GM12878 (cell line): ENCODE results near the gene NHERF1. TPM values are rescaled to one million over a fixed set of nuclear protein-coding genes. Genes with fewer than 3 reads are reported as not detected.

ENCODE experiments used
- ATAC-seq: fragments of 200-7000 bp; cut with Tn5 transposase; 3 replicates; pipeline ENCODE4 v1.9.1; 2020; ENCODE audit warnings: mild to moderate bottlenecking, moderate library complexity
- BruUV-seq: library from RNA; stranded (reverse); fragments of 400-500 nt; replicated peaks from 2 replicates; lab custom pipeline; 2021; lab: Mats Ljungman, UMichigan
- CTCF ChIA-PET: fragments of 300-600 bp; sonication (Branson Sonifier 250); formaldehyde crosslinking; extraction: SDS; loops from one replicate; lab custom pipeline; 2021; ENCODE audit warnings: inconsistent platforms; lab: Yijun Ruan, JAX
- POLR2A ChIA-PET: fragments of 350-600 bp; formaldehyde crosslinking; extraction: SDS; loops from one replicate; lab custom pipeline; 2021; ENCODE audit warnings: inconsistent platforms; lab: Charles Lee
- RAD21 ChIA-PET: fragments of 300-600 bp; sonication (Branson Sonifier 250); formaldehyde crosslinking; loops from one replicate; lab custom pipeline; 2023; ENCODE audit warnings: antibody characterized with exemption; ENCODE audit not compliant: unreplicated experiment; lab: Charles Lee
- SMC1A ChIA-PET: fragments of 300-600 bp; sonication (Branson Sonifier 250); formaldehyde crosslinking; loops from one replicate; lab custom pipeline; 2023; ENCODE audit not compliant: unreplicated experiment, uncharacterized antibody; lab: Charles Lee
- DNase-seq: peaks from one replicate; pipeline ENCODE4 v3.0.0-alpha.2; 2011; ENCODE audit warnings: low read depth, low spot score
- FAIRE-seq: peaks from 3 replicates; lab custom pipeline; 2011; peaks lifted over from hg19 to GRCh38; lab: Jason Lieb, UNC
- H2AFZ ChIP-seq: 2 replicates; pipeline ENCODE4 v1.6.0; 2011; ENCODE audit warnings: low read depth, low read length, control low read depth; ENCODE audit not compliant: control insufficient read depth
- H3K27ac ChIP-seq: 2 replicates; pipeline ENCODE4 v1.5.1; 2011; ENCODE audit warnings: control low read depth; ENCODE audit not compliant: control insufficient read depth, insufficient read depth
- H3K27me3 ChIP-seq, 2 experiments: replicated peaks in 1 of 2; 2 replicates each; pipeline versions ENCODE4 v1.6.0 to v1.6.1; 2011; ENCODE audit warnings: low read length in 1 of 2; ENCODE audit not compliant: control insufficient read depth in 2 of 2, insufficient read depth in 2 of 2
- H3K36me3 ChIP-seq, 2 experiments: 2 replicates each; pipeline ENCODE4 v1.5.1; 2011; ENCODE audit warnings: low read length in 1 of 2; ENCODE audit not compliant: control insufficient read depth in 2 of 2, insufficient read depth in 2 of 2
- H3K4me1 ChIP-seq: 2 replicates; pipeline ENCODE4 v1.6.1; 2011; ENCODE audit warnings: mild to moderate bottlenecking, low read length, moderate library complexity, mixed read lengths; ENCODE audit not compliant: control insufficient read depth, insufficient read depth
- H3K4me2 ChIP-seq: 2 replicates; pipeline ENCODE4 v1.6.0; 2011; ENCODE audit warnings: control low read depth; ENCODE audit not compliant: control insufficient read depth, insufficient read depth
- H3K4me3 ChIP-seq: fragments of 200-600 bp; sonication (generic); 2 replicates; pipeline ENCODE4 v1.5.1; 2016
- H3K79me2 ChIP-seq: 2 replicates; pipeline ENCODE4 v1.6.0; 2011; ENCODE audit warnings: low read length; ENCODE audit not compliant: control insufficient read depth, insufficient read depth
- H3K9ac ChIP-seq: 2 replicates; pipeline ENCODE4 v1.8.0; 2011; ENCODE audit warnings: low read length, control low read depth, mixed read lengths; ENCODE audit not compliant: control insufficient read depth, insufficient read depth
- H3K9me3 ChIP-seq: replicated peaks from 3 replicates; pipeline ENCODE4 v1.5.1; 2011; ENCODE audit warnings: mild to moderate bottlenecking, low read length; ENCODE audit not compliant: control insufficient read depth, insufficient read depth
- H4K20me1 ChIP-seq: 2 replicates; pipeline ENCODE4 v1.6.0; 2011; ENCODE audit not compliant: control insufficient read depth, insufficient read depth
- BCL11A ChIP-seq: IDR thresholded peaks from 2 replicates; pipeline ENCODE4 v1.6.1; 2011; ENCODE audit warnings: low read depth, low read length
- BRCA1 ChIP-seq: IDR thresholded peaks from 2 replicates; pipeline ENCODE4 v1.6.1; 2011; ENCODE audit warnings: low read depth, low read length, improper control_type of control experiment
- CEBPZ ChIP-seq: fragments of 150-350 bp; IDR thresholded peaks from 2 replicates; pipeline ENCODE4 v1.6.1; 2016; ENCODE audit warnings: low read depth, low read length
- ETV6 ChIP-seq, 2 experiments: fragments of 450-650 bp in 1 of 2; IDR thresholded peaks in 1 of 2; conservative IDR thresholded peaks in 1 of 2; 2 replicates each; pipeline ENCODE4 v1.6.1; 2014; ENCODE audit warnings: antibody characterized with exemption in 1 of 2, borderline replicate concordance in 1 of 2, low read depth in 1 of 2, mild to moderate bottlenecking in 1 of 2, moderate library complexity in 1 of 2
- HCFC1 ChIP-seq: fragments of 150-350 bp; IDR thresholded peaks from 2 replicates; pipeline ENCODE4 v1.6.1; 2014; ENCODE audit warnings: low read length
- MEF2B ChIP-seq: fragments of 450-650 bp; IDR thresholded peaks from 2 replicates; pipeline ENCODE4 v1.6.1; 2018; ENCODE audit warnings: mild to moderate bottlenecking, moderate library complexity; ENCODE audit not compliant: partially characterized antibody, poor library complexity, severe bottlenecking
- MLLT1 ChIP-seq: fragments of 450-650 bp; IDR thresholded peaks from 2 replicates; pipeline ENCODE4 v1.6.1; 2016; ENCODE audit warnings: mild to moderate bottlenecking
- POU2F2 ChIP-seq: IDR thresholded peaks from 3 replicates; pipeline ENCODE4 v1.6.1; 2011; ENCODE audit warnings: low read depth, mild to moderate bottlenecking, low read length, borderline replicate concordance
- RAD21 ChIP-seq: IDR thresholded peaks from 2 replicates; pipeline ENCODE4 v1.6.1; 2011; ENCODE audit warnings: mild to moderate bottlenecking, low read depth, low read length, moderate library complexity; ENCODE audit not compliant: insufficient read depth
- SMC3 ChIP-seq: IDR thresholded peaks from 2 replicates; pipeline ENCODE4 v1.6.1; 2011; ENCODE audit warnings: low read length, improper control_type of control experiment, borderline replicate concordance
- STAT3 ChIP-seq: IDR thresholded peaks from 2 replicates; pipeline ENCODE4 v1.6.1; 2011; ENCODE audit warnings: low read depth, low read length, improper control_type of control experiment
- TCF12 ChIP-seq: IDR thresholded peaks from 2 replicates; pipeline ENCODE4 v1.6.1; 2011; ENCODE audit warnings: low read depth, mild to moderate bottlenecking, low read length
- YBX1 ChIP-seq: fragments of 450-650 bp; IDR thresholded peaks from 2 replicates; pipeline ENCODE4 v1.6.1; 2016; ENCODE audit warnings: antibody characterized with exemption
- ZNF274 ChIP-seq: IDR thresholded peaks from one replicate; pipeline ENCODE4 v1.8.0; 2011; ENCODE audit not compliant: insufficient read length, insufficient read depth
- WGBS: methylation state at CpG from one replicate; pipeline ENCODE4 v1.1.6; 2016; ENCODE audit warnings: low lambda C conversion rate; ENCODE audit not compliant: insufficient replicate concordance, insufficient coverage; ENCODE audit errors: missing lambda C conversion rate; 5-methylcytosine and 5-hydroxymethylcytosine counted together
- in situ Hi-C: fragments of 300-500 bp; cut with MboI; formaldehyde crosslinking; loops from 9 replicates; pipeline ENCODE4 v1.14.3; 2018; ENCODE audit warnings: mixed read lengths
- intact Hi-C: fragments of 100-400 bp; cut with micrococcal nuclease; formaldehyde crosslinking; loops from one replicate; pipeline ENCODE4 v1.14.2; 2022; ENCODE audit not compliant: unreplicated experiment
- polyA plus RNA-seq, 11 experiments: library from polyadenylated mRNA; depleted of rRNA in 4 of 11; unstranded in 6 of 11; stranded (reverse) in 5 of 11; fragments of >200 nt; fragmentation: Nextera tagmentation in 4 of 11; fragmentation: Illumina TruSeq in 1 of 11; extraction: Ambion mirVana in 4 of 11; extraction: Trizol in 1 of 11; gene quantifications; 1 replicate in 1 of 11; 2 replicates in 10 of 11; pipeline versions ENCODE4 v1.2.1 to v1.2.3, GENCODE V29; 2011 to 2016; ENCODE audit warnings: inconsistent platforms in 2 of 11, missing spikeins in 2 of 11, low read depth in 1 of 11
- total RNA-seq, 4 experiments: library from RNA; depleted of rRNA in 3 of 4; stranded (reverse); fragments of >200 nt in 3 of 4; fragmentation: Illumina TruSeq in 1 of 4; extraction: Trizol in 1 of 4; gene quantifications; 2 replicates each; pipeline versions ENCODE4 v1.2.1 to v1.2.3, GENCODE V29; 2013 to 2021

The NHERF1 gene
- total and polyA plus RNA-seq, 10 of the 15 experiments (the other 5 are each of a cell fraction or from before 2014, with no cell fraction given): 13.4 to 61.6 (median 39.0) TPM

- TF ChIP-seq CEBPZ (no peak), TCF12 (peak; percentile 62; the same call in 1 of the 2 replicates)
Measured at GRCh38 chr17:74736513-74737298, 11.7 kb upstream of the NHERF1 start, which contains the start of gene RAB37 (continued).

GRCh38 chr17:74737299-74738050, 11.0 kb upstream of the NHERF1 start:
- Histone ChIP-seq H4K20me1 (no peaks in the 10 kb centered on the region), H3K4me3 (peak overlapping the region; percentile 69), H3K9ac (peak overlapping the region; percentile 67), H3K9me3 (no peaks in the 10 kb centered on the region; the same call in 2 of the 3 replicates), H3K79me2 (no peaks in the 10 kb centered on the region), H3K27ac (peak overlapping the region; percentile 47), H3K4me1 (peaks cover 39% of the 10 kb centered on the region), H3K4me2 (peak overlapping the region; percentile 99), H3K27me3 (no peaks in the 10 kb centered on the region), H2AFZ (peak overlapping the region; percentile 74), H3K36me3 (no peaks in the 10 kb centered on the region)
- ChIA-PET POLR2A (interaction anchor here (0.6 to 4.1 kb wide), 15 partner anchors 9 to 560 kb away, joined by 3 to 37 read pairs (median 3); partner anchors contain the start of gene FDXR), CTCF (interaction anchor here (0.7 to 5.0 kb wide), 46 partner anchors 9 to 439 kb away, joined by 3 to 349 read pairs (median 5); partner anchors contain the start of genes CD300A, CD300H, FDXR and NAT9), RAD21 (interaction anchor here (0.6 to 5.0 kb wide), 31 partner anchors 8 to 224 kb away, joined by 3 to 299 read pairs (median 6); partner anchors contain the start of genes CD300C, CD300H, FDXR and NAT9), SMC1A (interaction anchor here (0.6 to 5.4 kb wide), 20 partner anchors 9 to 204 kb away, joined by 3 to 152 read pairs (median 6); partner anchors contain the start of genes CD300H and NAT9)
- no peak for DNase-seq
- peak; percentile 46 for ATAC-seq
- in situ Hi-C loops (loop anchor here (5.0 kb wide), 1 partner anchor 80 kb away; no protein-coding TSS in a partner anchor), intact Hi-C loops (loop anchor here (1.0 to 5.0 kb wide), 3 partner anchors 50 to 171 kb away; partner anchors contain the start of gene CD300H)
- no TSS peak for BruUV-seq
- FAIRE-seq: peak; percentile 13
- WGBS: 2% methylated on average over 37 of the region's 38 CpGs
- TF ChIP-seq STAT3 (no peak), POU2F2 (no peak), RAD21 (peak; percentile 58), MLLT1 (0 out of 2 replicates have a peak, but pooled peaks have one; percentile 19), YBX1 (no peak), BCL11A (no peak), BRCA1 (no peak), MEF2B (no peak), SMC3 (peak; percentile 69), HCFC1 (no peak), TCF12 (no peak), ETV6 (conservative IDR thresholded peaks at IDR 0.05 in 1 of 2, IDR thresholded peaks at IDR 0.05 in 1 of 2; ENCODE audit: borderline replicate concordance in 1 of 2, low read depth in 1 of 2) (no peak), ZNF274 (no peak)
